GM18502 (cell line): ENCODE results near the gene ARFGEF3.
A peak's percentile ranks its signal among the peaks of the same experiment; 100 is the strongest.

ENCODE experiments used
- ATAC-seq: cut with Tn5 transposase; IDR thresholded peaks from one replicate; pipeline ENCODE4 v1.9.1; 2021; ENCODE audit warnings: mild to moderate bottlenecking; ENCODE audit not compliant: unreplicated experiment, poor library complexity

ARFGEF3 gene

GRCh38 chr6:138162111-138162954 is 594 bp downstream of the ARFGEF3 start:
- ATAC-seq = peak; percentile 49

- ATAC-seq = no peak
These were observed 1.3 kb downstream of the ARFGEF3 start for GRCh38 chr6:138162955-138163575.

- ATAC-seq = no peak
These were observed 13.9 kb downstream of the ARFGEF3 start for GRCh38 chr6:138175596-138175995.

- no peak for ATAC-seq
These were observed 15.0 kb downstream of the ARFGEF3 start for GRCh38 chr6:138176652-138177232.

- ATAC-seq = no peak
These were observed 21.4 kb downstream of the ARFGEF3 start for GRCh38 chr6:138182939-138183789.

DNA sequence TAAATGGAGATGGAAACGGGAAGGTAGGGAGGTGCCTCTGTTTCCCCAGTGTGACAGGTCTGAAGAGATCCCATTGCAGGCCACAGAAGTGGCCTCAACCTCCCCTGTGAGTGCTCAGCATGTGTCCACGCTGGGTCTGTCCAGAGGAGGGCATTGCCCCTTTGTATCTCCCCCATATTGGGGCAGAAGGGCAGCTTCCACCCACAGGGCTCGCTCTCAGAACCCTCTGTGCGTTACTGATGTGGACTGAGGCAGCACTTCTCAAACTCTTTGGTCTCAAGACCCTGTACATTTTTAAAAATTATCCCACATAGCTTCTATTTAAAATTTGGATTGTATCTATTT is 22.0 kb downstream of the ARFGEF3 start:
- ATAC-seq = no peak

GRCh38 chr6:138184230-138184629 is 22.5 kb downstream of the ARFGEF3 start:
- no peak for ATAC-seq

DNA sequence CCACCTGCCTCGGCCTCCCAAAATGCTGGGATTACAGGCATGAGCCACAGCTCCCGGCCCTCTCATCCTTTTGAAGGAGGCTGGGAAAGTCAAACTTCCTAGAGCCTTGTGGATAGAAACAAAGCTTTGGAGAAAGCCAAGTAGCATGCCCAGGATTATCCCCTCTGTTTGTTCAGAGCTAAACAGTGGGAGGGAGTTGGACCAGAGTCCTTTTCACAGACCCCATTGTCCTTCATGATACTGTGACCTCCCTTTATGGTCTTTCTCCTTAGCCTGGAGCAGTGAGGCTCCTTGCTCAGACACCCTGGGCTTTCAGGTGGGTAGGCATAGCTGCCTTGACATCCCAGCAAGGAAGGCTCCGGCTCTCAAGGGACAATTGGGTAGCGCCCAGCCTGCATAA is 25.4 kb downstream of the ARFGEF3 start:
- no peak for ATAC-seq

- no peak for ATAC-seq
These were observed 26.7 kb downstream of the ARFGEF3 start for GRCh38 chr6:138188278-138188941.

GRCh38 chr6:138194287-138194686 is 32.5 kb downstream of the ARFGEF3 start:
- no peak for ATAC-seq

DNA sequence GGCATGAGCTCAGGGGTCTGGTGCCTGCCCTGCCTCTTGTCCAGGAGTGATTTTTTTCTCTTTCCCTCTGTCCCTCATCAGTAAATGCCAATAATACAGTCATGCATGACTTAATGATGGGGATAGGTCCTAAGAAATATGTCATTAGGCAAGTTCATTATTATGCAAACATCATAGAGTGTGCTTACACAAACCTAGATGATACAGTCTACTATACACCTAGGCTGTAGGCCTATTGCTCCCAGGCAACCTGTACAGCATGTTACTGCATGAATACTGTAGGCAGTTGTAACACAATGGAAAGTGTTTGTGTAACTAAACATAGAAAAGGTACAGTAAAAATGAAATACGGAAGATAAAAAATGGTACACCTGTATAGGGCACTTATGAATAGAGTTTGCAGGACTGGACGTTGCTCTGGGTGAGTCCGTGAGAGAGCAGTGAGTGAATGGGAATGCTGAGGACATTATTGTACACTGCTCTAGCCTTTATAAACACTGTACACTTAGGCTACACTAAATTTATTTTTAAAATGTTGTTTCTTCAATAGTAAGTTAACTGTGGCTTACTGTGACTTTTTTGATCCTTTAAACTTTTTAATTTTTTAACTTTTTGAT is 34.5 kb downstream of the ARFGEF3 start:
- no peak for ATAC-seq

- no peak for ATAC-seq
These were observed 35.8 kb downstream of the ARFGEF3 start for GRCh38 chr6:138197570-138197969.

- no peak for ATAC-seq
These were observed 36.8 kb downstream of the ARFGEF3 start for GRCh38 chr6:138198430-138199091.

- ATAC-seq = no peak
These were observed 40.1 kb downstream of the ARFGEF3 start for GRCh38 chr6:138201836-138202235.

DNA sequence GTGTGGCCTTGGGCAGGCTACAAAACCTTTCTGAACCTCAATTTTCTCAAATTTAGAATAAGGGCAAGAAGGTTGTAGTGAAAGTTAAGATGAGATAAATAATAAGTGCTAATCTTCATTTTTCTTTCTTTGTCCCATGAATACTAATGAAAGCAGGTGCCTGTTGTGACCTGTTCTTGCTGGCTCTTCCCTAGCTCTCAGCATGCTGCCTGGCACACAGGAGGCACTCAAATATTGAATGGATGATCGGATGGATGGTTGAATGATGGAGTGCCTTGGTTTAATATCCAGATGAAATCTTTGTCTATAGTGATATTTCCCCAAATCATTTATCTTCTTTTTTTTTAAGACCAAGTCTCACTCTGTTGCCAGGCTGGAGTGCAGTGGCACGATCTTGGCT is 41.6 kb downstream of the ARFGEF3 start:
- ATAC-seq = no peak

DNA sequence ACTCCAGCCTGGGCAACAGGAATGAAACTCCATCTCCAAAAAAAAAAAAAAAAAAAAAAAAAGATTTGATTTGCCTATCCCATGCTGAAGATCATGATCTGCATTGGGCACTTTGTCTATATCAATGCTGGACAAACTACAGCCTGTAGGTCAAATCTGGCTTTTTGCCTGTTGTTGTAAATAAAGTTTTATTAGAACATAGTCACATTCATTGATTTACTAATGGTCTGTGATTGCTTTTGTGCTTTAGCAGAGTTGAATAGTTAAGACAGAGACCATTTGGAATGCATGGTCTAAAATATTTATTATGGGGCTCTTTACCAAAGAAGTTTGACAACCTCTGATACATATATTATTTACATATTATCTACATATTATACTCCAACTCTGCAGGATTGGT is 42.6 kb downstream of the ARFGEF3 start:
- no peak for ATAC-seq

DNA sequence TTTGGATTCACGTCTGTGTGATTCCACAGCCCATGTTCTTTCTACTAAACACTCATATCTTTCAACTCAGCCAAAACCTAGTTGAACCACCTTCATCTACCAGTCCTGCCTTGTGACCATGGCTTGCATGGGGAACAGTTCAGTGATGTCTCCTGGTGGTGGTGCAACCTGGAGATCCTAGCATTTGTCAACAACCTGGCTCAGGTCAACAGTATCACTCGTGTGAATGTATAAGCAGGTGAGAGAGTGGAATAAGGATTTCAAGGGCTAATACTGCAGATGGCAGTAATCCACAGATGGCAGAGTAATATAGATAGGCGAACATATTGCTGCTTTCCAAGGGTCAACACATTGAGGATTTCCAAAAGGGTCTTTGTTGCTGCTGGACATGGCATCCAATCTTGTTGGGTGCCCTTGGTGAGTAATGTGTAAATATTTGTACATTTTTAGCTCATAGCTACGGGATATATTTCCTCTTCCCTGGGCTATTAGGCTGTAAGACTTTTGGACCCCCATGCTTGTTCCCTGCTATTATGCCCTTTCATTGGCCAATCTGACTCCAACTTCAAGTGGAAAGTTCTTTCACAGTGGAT is 43.1 kb downstream of the ARFGEF3 start:
- no peak for ATAC-seq

- no peak for ATAC-seq
These were observed 43.8 kb downstream of the ARFGEF3 start for GRCh38 chr6:138205437-138206094.
